OCI-LY7 (cell line): Measurements from ENCODE around the gene PSMB10. TPM values are rescaled to one million over a fixed set of nuclear protein-coding genes. Genes with fewer than 3 reads are reported as not detected.

Source experiments
- BruUV-seq: library from RNA; stranded (reverse); fragments of 400-500 nt; replicated peaks from 2 replicates; lab custom pipeline; 2021; lab: Mats Ljungman, UMichigan
- CTCF ChIA-PET: fragments of 300-600 bp; sonication (Branson Sonifier 250); formaldehyde crosslinking; loops from one replicate; lab custom pipeline; 2022; ENCODE audit warnings: antibody characterized with exemption; ENCODE audit not compliant: unreplicated experiment; lab: Charles Lee
- POLR2A ChIA-PET: fragments of 300-600 bp; sonication (Branson Sonifier 250); formaldehyde crosslinking; loops from one replicate; lab custom pipeline; 2022; ENCODE audit warnings: antibody characterized with exemption; lab: Charles Lee
- DNase-seq: peaks from one replicate; pipeline ENCODE4 v3.0.0-alpha.2; 2015; ENCODE audit warnings: low spot score
- H2AFZ ChIP-seq: fragments of 200-600 bp; sonication (generic), shearing (Covaris generic); 2 replicates; pipeline ENCODE4 v1.6.1; 2014; ENCODE audit warnings: mild to moderate bottlenecking, antibody characterized with exemption, low read length, moderate library complexity
- H3K27ac ChIP-seq: fragments of 200-600 bp; sonication (generic); 2 replicates; pipeline ENCODE4 v1.5.1; 2014; ENCODE audit warnings: mixed run types, low read depth, mild to moderate bottlenecking, moderate library complexity, low read length, inconsistent platforms; ENCODE audit not compliant: poor library complexity, severe bottlenecking
- H3K36me3 ChIP-seq: fragments of 200-600 bp; sonication (generic); 2 replicates; pipeline ENCODE4 v1.6.1; 2014; ENCODE audit warnings: mild to moderate bottlenecking, antibody characterized with exemption, low read length, moderate library complexity, mixed read lengths; ENCODE audit not compliant: insufficient read depth
- H3K4me1 ChIP-seq: fragments of 200-600 bp; sonication (generic); 2 replicates; pipeline ENCODE4 v1.5.1; 2014; ENCODE audit warnings: mild to moderate bottlenecking, low read length; ENCODE audit not compliant: insufficient read depth, poor library complexity, severe bottlenecking
- H3K4me2 ChIP-seq: fragments of 200-600 bp; sonication (generic); 2 replicates; pipeline ENCODE4 v1.6.1; 2014; ENCODE audit warnings: mild to moderate bottlenecking, low read length
- H3K4me3 ChIP-seq: fragments of 200-600 bp; sonication (generic); 2 replicates; pipeline ENCODE4 v1.5.1; 2014; ENCODE audit warnings: mild to moderate bottlenecking, low read depth, low read length; ENCODE audit not compliant: poor library complexity, severe bottlenecking
- H3K79me2 ChIP-seq: fragments of 200-600 bp; sonication (generic); 2 replicates; pipeline ENCODE4 v1.6.1; 2016; ENCODE audit warnings: low read depth, mild to moderate bottlenecking, low read length, moderate library complexity, mixed read lengths; ENCODE audit not compliant: insufficient read depth
- H3K9me2 ChIP-seq: fragments of 200-600 bp; sonication (generic); 2 replicates; pipeline ENCODE4 v1.6.1; 2016; ENCODE audit warnings: mild to moderate bottlenecking, low read length, mixed read lengths; ENCODE audit not compliant: insufficient read depth
- H3K9me3 ChIP-seq: fragments of 200-600 bp; sonication (generic); 2 replicates; pipeline ENCODE4 v1.6.1; 2014; ENCODE audit warnings: mild to moderate bottlenecking, mixed run types, low read length, mixed read lengths
- H4K20me1 ChIP-seq: fragments of 200-600 bp; sonication (generic); 2 replicates; pipeline ENCODE4 v1.6.1; 2014; ENCODE audit warnings: mild to moderate bottlenecking, antibody characterized with exemption, low read length, moderate library complexity, mixed read lengths; ENCODE audit not compliant: insufficient read depth
- CTCF ChIP-seq: fragments of 200-600 bp; sonication (generic); conservative IDR thresholded peaks from 2 replicates; pipeline ENCODE4 v1.5.1; 2014; ENCODE audit warnings: mild to moderate bottlenecking, antibody characterized with exemption, low read length, moderate library complexity, mixed read lengths
- EZH2phosphoT487 ChIP-seq: fragments of 200-600 bp; sonication (generic); IDR thresholded peaks from 2 replicates; pipeline ENCODE4 v1.6.1; 2018; ENCODE audit warnings: low read depth, borderline replicate concordance, mild to moderate bottlenecking, mixed run types, antibody characterized with exemption, low read length, moderate library complexity, mixed read lengths
- intact Hi-C: fragments of 100-400 bp; cut with micrococcal nuclease; formaldehyde crosslinking; loops from one replicate; pipeline ENCODE4 v1.10.0; 2022; ENCODE audit not compliant: unreplicated experiment
- total RNA-seq, 2 experiments: library from RNA; depleted of rRNA in 1 of 2; stranded (reverse); fragments of >200 nt in 1 of 2; shearing (Covaris generic) in 1 of 2; gene quantifications; 2 replicates each; pipeline ENCODE4 v1.2.3, GENCODE V29; 2014 to 2022

Gene PSMB10
- total RNA-seq, 2 experiments from 2014 or later = 89.9 to 179 TPM

GRCh38 chr16:67933805-67934204 lies 2.8 kb downstream of the PSMB10 start:
- Histone ChIP-seq H2AFZ (no peak overlapping the region), H3K79me2 (peaks cover 4% of the 10 kb centered on the region; the same call in 1 of the 2 replicates), H3K4me3 (no peak overlapping the region), H3K4me2 (no peak overlapping the region), H3K9me2 (no peaks in the 10 kb centered on the region), H3K4me1 (peaks cover 21% of the 10 kb centered on the region), H4K20me1 (no peaks in the 10 kb centered on the region), H3K9me3 (no peaks in the 10 kb centered on the region), H3K27ac (no peak overlapping the region), H3K36me3 (peaks cover 45% of the 10 kb centered on the region)
- POLR2A ChIA-PET = interaction anchor here (0.5 to 0.6 kb wide), 2 partner anchors 114 to 126 kb away, joined by 3 to 5 read pairs; no protein-coding TSS in a partner anchor
- CTCF ChIA-PET = interaction anchor here (0.5 to 0.6 kb wide), 2 partner anchors 13 to 809 kb away, joined by 3 read pairs; no protein-coding TSS in a partner anchor
- TF ChIP-seq EZH2phosphoT487 (no peak), CTCF (no peak)
- no TSS peak for BruUV-seq
- intact Hi-C loops = no loop called here
- no peak for DNase-seq

- no peak for DNase-seq
- no peaks in the 10 kb centered on the region for H3K9me2 ChIP-seq
- H3K36me3 ChIP-seq = peaks cover 55% of the 10 kb centered on the region
- POLR2A ChIA-PET = interaction anchor here (1.0 kb wide), 1 partner anchor 313 kb away, joined by 5 read pairs; the partner anchor contains the start of gene PLA2G15
- no peaks in the 10 kb centered on the region for H3K9me3 ChIP-seq
- no peak overlapping the region for H3K4me2 ChIP-seq
- no peak overlapping the region for H2AFZ ChIP-seq
- CTCF ChIA-PET = interaction anchor here (0.9 kb wide), 1 partner anchor 36 kb away, joined by 3 read pairs; no protein-coding TSS in a partner anchor
- H3K4me1 ChIP-seq = peaks cover 20% of the 10 kb centered on the region
- no peak overlapping the region for H3K27ac ChIP-seq
- peaks cover 4% of the 10 kb centered on the region; the same call in 1 of the 2 replicates for H3K79me2 ChIP-seq
- H4K20me1 ChIP-seq = peaks cover 4% of the 10 kb centered on the region; the same call in 1 of the 2 replicates
- BruUV-seq = no TSS peak
- no peak overlapping the region for H3K4me3 ChIP-seq
- TF ChIP-seq CTCF (no peak), EZH2phosphoT487 (no peak)
- intact Hi-C loops = no loop called here
Observed at GRCh38 chr16:67932462-67932840, 4.2 kb downstream of the PSMB10 start.
